Thyroid gland (tissue), 4 donors: ENCODE results near the gene GALNT14.

Source experiments
- POLR2A ChIP-seq, 2 donors: fragments of 450-650 bp; IDR thresholded peaks; one replicate each; pipeline ENCODE4 v1.6.1; 2017; ENCODE audit warnings: antibody characterized with exemption in 2 of 2, mild to moderate bottlenecking in 2 of 2, moderate library complexity in 1 of 2
- TF ChIP-seq, protein P1 (sequence below), 6 experiments: fragments of 200-600 bp in 3 of 6; fragments of 450-650 bp in 3 of 6; sonication (generic) in 3 of 6; IDR thresholded peaks; one replicate each; pipeline ENCODE4 v1.5.1; 2016 to 2019; ENCODE audit warnings: antibody characterized with exemption in 6 of 6, mild to moderate bottlenecking in 2 of 6, inconsistent platforms in 1 of 6, moderate library complexity in 1 of 6

DNA sequence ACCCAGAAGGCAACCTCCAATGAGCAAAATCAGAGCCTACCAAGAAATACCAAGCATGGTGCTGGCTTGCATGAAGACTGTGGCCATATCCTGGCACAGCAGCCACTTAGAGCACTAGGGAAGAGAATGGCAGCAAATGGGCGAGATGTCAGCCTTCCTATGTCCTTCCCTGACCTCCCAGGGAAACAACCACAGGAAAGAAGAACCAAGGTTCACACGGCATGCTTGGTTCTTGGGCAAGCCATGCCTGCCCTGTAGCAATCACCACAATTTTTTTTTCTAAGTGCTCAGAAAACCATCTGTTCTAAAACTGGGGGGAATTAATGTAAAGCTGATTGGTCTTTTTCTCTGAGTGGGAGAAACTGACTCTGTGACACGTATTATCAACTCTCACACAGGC, 27.8 kb downstream of the GALNT14 start:
- no peak for TF ChIP-seq POLR2A (IDR thresholded peaks at IDR 0.05)
- TF ChIP-seq, protein P1, sequence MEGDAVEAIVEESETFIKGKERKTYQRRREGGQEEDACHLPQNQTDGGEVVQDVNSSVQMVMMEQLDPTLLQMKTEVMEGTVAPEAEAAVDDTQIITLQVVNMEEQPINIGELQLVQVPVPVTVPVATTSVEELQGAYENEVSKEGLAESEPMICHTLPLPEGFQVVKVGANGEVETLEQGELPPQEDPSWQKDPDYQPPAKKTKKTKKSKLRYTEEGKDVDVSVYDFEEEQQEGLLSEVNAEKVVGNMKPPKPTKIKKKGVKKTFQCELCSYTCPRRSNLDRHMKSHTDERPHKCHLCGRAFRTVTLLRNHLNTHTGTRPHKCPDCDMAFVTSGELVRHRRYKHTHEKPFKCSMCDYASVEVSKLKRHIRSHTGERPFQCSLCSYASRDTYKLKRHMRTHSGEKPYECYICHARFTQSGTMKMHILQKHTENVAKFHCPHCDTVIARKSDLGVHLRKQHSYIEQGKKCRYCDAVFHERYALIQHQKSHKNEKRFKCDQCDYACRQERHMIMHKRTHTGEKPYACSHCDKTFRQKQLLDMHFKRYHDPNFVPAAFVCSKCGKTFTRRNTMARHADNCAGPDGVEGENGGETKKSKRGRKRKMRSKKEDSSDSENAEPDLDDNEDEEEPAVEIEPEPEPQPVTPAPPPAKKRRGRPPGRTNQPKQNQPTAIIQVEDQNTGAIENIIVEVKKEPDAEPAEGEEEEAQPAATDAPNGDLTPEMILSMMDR (IDR thresholded peaks at IDR 0.05): no peak
